ENCODE data around the gene LHX2. TPM values are rescaled to one million over a fixed set of nuclear protein-coding genes. Genes with fewer than 3 reads are reported as not detected.

Gene LHX2
- total and polyA plus RNA-seq, 7 donors: not detected

DNA sequence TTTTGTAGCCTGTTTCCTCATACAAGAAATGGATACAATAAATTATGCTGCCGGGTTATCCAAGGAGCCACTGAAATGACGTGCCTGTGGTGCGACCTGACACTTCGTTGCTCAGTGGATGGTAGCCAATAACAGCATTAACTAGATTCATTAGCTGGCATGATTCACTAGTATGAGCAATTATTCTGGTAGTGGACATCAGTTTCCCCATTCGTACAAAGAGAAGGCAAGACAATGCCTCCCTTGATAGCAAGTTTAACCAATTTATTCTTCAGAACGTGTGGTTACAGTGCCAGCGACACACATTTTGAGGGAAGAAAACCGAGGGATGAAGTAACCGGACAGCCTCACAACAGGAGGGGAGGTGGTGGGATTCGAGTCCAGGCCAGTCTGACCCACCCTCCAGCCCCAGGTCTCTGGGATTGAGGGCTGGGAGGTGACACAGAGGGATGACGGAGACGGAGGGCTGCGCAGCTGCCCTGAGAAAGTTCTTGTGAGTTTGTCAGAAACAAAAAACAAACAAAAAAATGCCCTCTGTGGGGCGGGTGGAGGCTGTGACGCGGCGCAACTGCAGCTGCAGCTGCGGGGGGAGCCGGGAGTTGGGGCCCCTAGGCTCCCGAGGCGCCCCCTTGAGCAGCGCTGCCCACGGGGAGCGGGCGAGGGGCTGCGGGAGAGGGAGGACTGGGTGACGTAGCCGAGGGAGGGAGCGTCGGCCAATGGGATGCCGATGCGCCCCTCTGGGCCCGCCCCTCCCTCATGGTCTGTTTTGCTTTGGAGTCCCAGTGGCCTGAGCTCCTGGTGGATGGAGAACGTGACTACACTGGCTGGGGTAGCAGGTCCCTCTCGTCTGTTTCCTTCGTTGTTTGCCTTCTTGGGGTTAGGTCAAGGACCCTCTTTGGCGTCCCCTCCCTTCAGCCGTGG is 10.9 kb downstream of the LHX2 start:
- no peak for DNase-seq
- TF ChIP-seq, protein P1, sequence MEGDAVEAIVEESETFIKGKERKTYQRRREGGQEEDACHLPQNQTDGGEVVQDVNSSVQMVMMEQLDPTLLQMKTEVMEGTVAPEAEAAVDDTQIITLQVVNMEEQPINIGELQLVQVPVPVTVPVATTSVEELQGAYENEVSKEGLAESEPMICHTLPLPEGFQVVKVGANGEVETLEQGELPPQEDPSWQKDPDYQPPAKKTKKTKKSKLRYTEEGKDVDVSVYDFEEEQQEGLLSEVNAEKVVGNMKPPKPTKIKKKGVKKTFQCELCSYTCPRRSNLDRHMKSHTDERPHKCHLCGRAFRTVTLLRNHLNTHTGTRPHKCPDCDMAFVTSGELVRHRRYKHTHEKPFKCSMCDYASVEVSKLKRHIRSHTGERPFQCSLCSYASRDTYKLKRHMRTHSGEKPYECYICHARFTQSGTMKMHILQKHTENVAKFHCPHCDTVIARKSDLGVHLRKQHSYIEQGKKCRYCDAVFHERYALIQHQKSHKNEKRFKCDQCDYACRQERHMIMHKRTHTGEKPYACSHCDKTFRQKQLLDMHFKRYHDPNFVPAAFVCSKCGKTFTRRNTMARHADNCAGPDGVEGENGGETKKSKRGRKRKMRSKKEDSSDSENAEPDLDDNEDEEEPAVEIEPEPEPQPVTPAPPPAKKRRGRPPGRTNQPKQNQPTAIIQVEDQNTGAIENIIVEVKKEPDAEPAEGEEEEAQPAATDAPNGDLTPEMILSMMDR (IDR thresholded peaks at IDR 0.05): no peak
- Histone ChIP-seq H3K27me3 (ENCODE audit: insufficient read depth in 3 of 3, low read length in 2 of 3) (peaks cover 0 to 66% (median 34%) of the 10 kb centered on the region in 3 donors), H3K4me1 (no peaks in the 10 kb centered on the region), H3K27ac (no peak overlapping the region), H3K4me3 (no peak overlapping the region), H3K36me3 (ENCODE audit: insufficient read depth in 1 of 2, low read depth in 1 of 2) (no peaks in the 10 kb centered on the region), H3K9me3 (no peaks in the 10 kb centered on the region)
- 38 to 46% (median 42%) methylated on average over 28 to 38 of the region's 38 CpGs for WGBS, 3 donors
- intact Hi-C loops (cut with DNase I): no loop called here
- ATAC-seq: no peak

DNA sequence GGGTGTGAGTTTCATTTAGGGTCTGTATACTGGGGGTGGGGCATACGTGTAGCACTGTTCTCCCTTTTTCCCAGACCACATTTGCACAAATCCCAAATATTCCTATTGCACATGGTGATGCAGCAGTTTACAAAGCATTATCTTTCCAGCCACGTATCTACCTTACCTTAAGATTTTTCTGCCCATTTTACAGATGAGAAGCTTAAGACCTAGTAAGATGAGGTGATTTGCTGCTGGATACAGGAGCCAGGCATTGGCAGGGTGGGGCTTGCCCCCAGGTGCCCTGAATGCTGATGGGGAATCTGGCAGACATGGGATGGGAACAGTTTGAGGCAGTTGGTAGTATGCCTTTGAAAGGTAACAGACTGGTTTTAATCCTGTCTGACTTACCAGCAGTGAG is 12.5 kb downstream of the LHX2 start:
- Histone ChIP-seq H3K27me3 (ENCODE audit: insufficient read depth in 3 of 3, low read length in 2 of 3) (peaks cover 0 to 49% (median 22%) of the 10 kb centered on the region in 3 donors), H3K27ac (no peak overlapping the region), H3K4me1 (no peaks in the 10 kb centered on the region), H3K36me3 (ENCODE audit: insufficient read depth in 1 of 2, low read depth in 1 of 2) (no peaks in the 10 kb centered on the region), H3K9me3 (no peaks in the 10 kb centered on the region), H3K4me3 (no peak overlapping the region)
- TF ChIP-seq, protein P1 (IDR thresholded peaks at IDR 0.05): no peak
- WGBS, 3 donors: 78 to 87% (median 86%) methylated on average over 2 of the region's 2 CpGs
- DNase-seq: no peak
- ATAC-seq: no peak
- intact Hi-C loops (cut with DNase I): no loop called here

DNA sequence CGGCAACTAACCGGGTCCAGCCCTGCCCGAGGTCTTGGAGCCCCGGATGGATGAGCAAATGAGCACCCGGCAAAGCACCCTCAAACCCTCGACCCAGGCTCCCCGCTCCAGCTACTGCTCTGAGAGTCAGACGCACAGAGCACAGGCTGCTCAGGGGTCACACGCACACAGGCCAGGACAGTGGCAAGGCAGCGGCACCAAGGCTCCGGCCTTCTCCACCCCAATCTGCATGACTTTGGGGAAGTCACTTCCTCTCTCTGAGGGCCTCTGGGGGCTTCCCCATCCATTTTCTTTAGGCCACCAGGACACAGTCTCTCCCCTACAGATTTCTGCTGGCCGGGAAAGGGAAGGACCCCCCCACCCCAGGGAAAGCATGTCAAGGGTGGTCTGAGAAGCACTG is 18.0 kb downstream of the LHX2 start:
- no peak for DNase-seq
- no peak overlapping the region for H3K27ac ChIP-seq
- H3K27me3 ChIP-seq (ENCODE audit: insufficient read depth in 3 of 3, low read length in 2 of 3): peaks cover 0 to 18% (median 4%) of the 10 kb centered on the region in 3 donors
- TF ChIP-seq, protein P1 (IDR thresholded peaks at IDR 0.05): no peak
- WGBS, 3 donors: 75 to 80% (median 75%) methylated on average over 12 of the region's 12 CpGs
- H3K4me3 ChIP-seq: no peak overlapping the region
- intact Hi-C loops (cut with DNase I): no loop called here
- H3K4me1 ChIP-seq: no peaks in the 10 kb centered on the region
- no peak for ATAC-seq
- H3K36me3 ChIP-seq (ENCODE audit: insufficient read depth in 1 of 2, low read depth in 1 of 2): no peaks in the 10 kb centered on the region
- H3K9me3 ChIP-seq: no peaks in the 10 kb centered on the region

DNA sequence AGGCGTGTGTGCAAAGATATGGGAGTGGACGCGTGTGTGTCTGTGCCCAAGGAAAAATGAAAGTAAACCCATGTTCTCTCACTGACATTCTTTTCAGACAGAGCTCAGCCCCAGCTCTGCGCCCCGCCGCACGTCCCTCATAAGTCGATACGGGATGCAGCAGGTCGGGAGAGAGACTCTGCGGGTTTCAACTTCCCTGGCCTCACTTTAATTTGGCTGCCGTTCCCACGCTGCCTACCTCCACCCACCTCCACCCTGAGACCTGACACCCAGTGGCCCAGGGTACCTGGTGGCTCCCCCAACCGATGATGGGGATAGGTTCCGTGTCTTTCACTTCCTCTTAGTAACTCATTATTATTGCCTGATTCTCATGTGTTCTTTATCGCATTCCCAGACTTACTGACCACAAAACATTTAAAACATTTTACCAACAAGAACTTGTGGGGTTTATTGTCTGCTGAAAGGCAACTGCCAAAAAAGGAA is 19.4 kb downstream of the LHX2 start:
- intact Hi-C loops (cut with DNase I): no loop called here
- no peak overlapping the region for H3K27ac ChIP-seq
- peaks cover 0 to 20% (median 4%) of the 10 kb centered on the region in 3 donors for H3K27me3 ChIP-seq (ENCODE audit: insufficient read depth in 3 of 3, low read length in 2 of 3)
- WGBS, 3 donors: 72 to 77% (median 75%) methylated on average over 16 of the region's 16 CpGs
- no peaks in the 10 kb centered on the region for H3K4me1 ChIP-seq
- H3K36me3 ChIP-seq (ENCODE audit: insufficient read depth in 1 of 2, low read depth in 1 of 2): no peaks in the 10 kb centered on the region
- ATAC-seq: no peak
- no peak overlapping the region for H3K4me3 ChIP-seq
- H3K9me3 ChIP-seq: no peaks in the 10 kb centered on the region
- TF ChIP-seq, protein P1 (IDR thresholded peaks at IDR 0.05): no peak
- no peak for DNase-seq

All from psoas muscle (tissue), 8 donors.